Naive B cell (primary cell): ENCODE measurements around the gene ZC3H7B. TPM values are rescaled to one million over a fixed set of nuclear protein-coding genes. Genes with fewer than 3 reads are reported as not detected.
A peak's percentile ranks its signal among the peaks of the same experiment; 100 is the strongest.

Source experiments
- ATAC-seq, 2 donors: fragments of 150-1000 bp; cut with Tn5 transposase; 2 replicates each; pipeline ENCODE4 v1.10.0; 2021; ENCODE audit warnings: low read depth in 2 of 2, mild to moderate bottlenecking in 2 of 2, moderate library complexity in 2 of 2
- DNase-seq: peaks from one replicate; pipeline ENCODE4 v3.0.0; 2022
- H3K27ac Mint-ChIP-seq, 6 donors: one replicate each; pipeline ENCODE4 v1.8.0; 2020 to 2022; ENCODE audit warnings: mild to moderate bottlenecking in 6 of 6, mixed read lengths in 6 of 6, moderate library complexity in 5 of 6, inconsistent platforms in 2 of 6
- H3K27me3 Mint-ChIP-seq, 3 donors: one replicate each; pipeline ENCODE4 v1.8.0; 2021 to 2022; ENCODE audit warnings: mixed read lengths in 3 of 3, mild to moderate bottlenecking in 1 of 3
- H3K36me3 Mint-ChIP-seq, 2 donors: one replicate each; pipeline ENCODE4 v1.8.0; 2020 to 2022; ENCODE audit warnings: mixed read lengths in 2 of 2, inconsistent platforms in 1 of 2, mild to moderate bottlenecking in 1 of 2
- H3K4me1 Mint-ChIP-seq, 3 donors: one replicate each; pipeline ENCODE4 v1.8.0; 2020 to 2022; ENCODE audit warnings: mixed read lengths in 3 of 3, inconsistent platforms in 1 of 3, mild to moderate bottlenecking in 1 of 3, moderate library complexity in 1 of 3
- H3K4me3 Mint-ChIP-seq, 8 donors: one replicate each; pipeline ENCODE4 v1.8.0; 2020 to 2022; ENCODE audit warnings: mild to moderate bottlenecking in 8 of 8, mixed read lengths in 8 of 8, moderate library complexity in 8 of 8, inconsistent platforms in 2 of 8
- H3K9me3 Mint-ChIP-seq, 7 donors: one replicate each; pipeline ENCODE4 v1.8.0; 2020 to 2022; ENCODE audit warnings: mixed read lengths in 7 of 7, mild to moderate bottlenecking in 5 of 7, inconsistent platforms in 2 of 7, moderate library complexity in 1 of 7
- polyA plus RNA-seq, 6 donors: library from polyadenylated mRNA; unstranded; fragments of 300-500 nt; fragmentation: Illumina TruSeq; gene quantifications; one replicate each; pipeline ENCODE4 v1.2.3, GENCODE V29; 2021; ENCODE audit warnings: low read depth in 6 of 6

ZC3H7B gene
- polyA plus RNA-seq, 6 donors from 2014 or later: 1.1 to 2.5 (median 1.8) TPM; not detected in 1

- no peaks in the 10 kb centered on the region for H3K4me1 Mint-ChIP-seq
- DNase-seq: no peak
- H3K27ac Mint-ChIP-seq: peak overlapping the region in 1 of 6 donors; percentile 9
- ATAC-seq: no peak
- peaks cover 15 to 17% of the 10 kb centered on the region in 2 donors for H3K36me3 Mint-ChIP-seq
- H3K9me3 Mint-ChIP-seq: no peaks in the 10 kb centered on the region
- no peaks in the 10 kb centered on the region for H3K27me3 Mint-ChIP-seq
- H3K4me3 Mint-ChIP-seq: no peak overlapping the region
These were observed 29.5 kb upstream of the ZC3H7B start for GRCh38 chr22:41271787-41272186.

- DNase-seq (no peak), ATAC-seq (no peak)
- Mint-ChIP-seq H3K4me3 (no peak overlapping the region), H3K27ac (peak overlapping the region in 1 of 6 donors; percentile 15), H3K27me3 (no peaks in the 10 kb centered on the region), H3K9me3 (no peaks in the 10 kb centered on the region), H3K4me1 (peaks cover 0 to 4% (median 4%) of the 10 kb centered on the region in 3 donors), H3K36me3 (peaks cover 21 to 23% of the 10 kb centered on the region in 2 donors)
These were observed 28.2 kb upstream of the ZC3H7B start for GRCh38 chr22:41273128-41273527.

- Mint-ChIP-seq H3K27me3 (no peaks in the 10 kb centered on the region), H3K27ac (no peak overlapping the region), H3K4me3 (no peak overlapping the region), H3K9me3 (no peaks in the 10 kb centered on the region), H3K36me3 (peaks cover 21 to 27% of the 10 kb centered on the region in 2 donors), H3K4me1 (peaks cover 0 to 5% (median 4%) of the 10 kb centered on the region in 3 donors)
- ATAC-seq: no peak
- no peak for DNase-seq
These were observed 26.5 kb upstream of the ZC3H7B start for GRCh38 chr22:41274856-41275255.

GRCh38 chr22:41280065-41280464 is 21.3 kb upstream of the ZC3H7B start:
- DNase-seq (no peak), ATAC-seq (no peak)
- Mint-ChIP-seq H3K36me3 (peaks cover 19 to 20% of the 10 kb centered on the region in 2 donors), H3K9me3 (no peaks in the 10 kb centered on the region), H3K4me3 (no peak overlapping the region), H3K27me3 (no peaks in the 10 kb centered on the region), H3K4me1 (peaks cover 0 to 21% (median 14%) of the 10 kb centered on the region in 3 donors), H3K27ac (no peak overlapping the region)

GRCh38 chr22:41280854-41281253 is 20.5 kb upstream of the ZC3H7B start:
- H3K36me3 Mint-ChIP-seq: peaks cover 18 to 19% of the 10 kb centered on the region in 2 donors
- no peaks in the 10 kb centered on the region for H3K9me3 Mint-ChIP-seq
- peak overlapping the region in 2 of 6 donors; percentile 77 to 91 for H3K27ac Mint-ChIP-seq
- peak overlapping the region in 1 of 8 donors; percentile 30 for H3K4me3 Mint-ChIP-seq
- H3K4me1 Mint-ChIP-seq: peaks cover 0 to 23% (median 18%) of the 10 kb centered on the region in 3 donors
- ATAC-seq (no peak), DNase-seq (no peak)
- H3K27me3 Mint-ChIP-seq: no peaks in the 10 kb centered on the region

GRCh38 chr22:41284465-41284864 is 16.9 kb upstream of the ZC3H7B start:
- H3K27ac Mint-ChIP-seq: peak overlapping the region in 1 of 6 donors; percentile 99
- peak overlapping the region; percentile 15 to 99 (median 92) for H3K4me3 Mint-ChIP-seq
- no peaks in the 10 kb centered on the region for H3K27me3 Mint-ChIP-seq
- H3K9me3 Mint-ChIP-seq: no peaks in the 10 kb centered on the region
- peaks cover 5 to 36% (median 22%) of the 10 kb centered on the region in 3 donors for H3K4me1 Mint-ChIP-seq
- ATAC-seq (no peak), DNase-seq (no peak)
- peaks cover 4 to 7% of the 10 kb centered on the region in 2 donors for H3K36me3 Mint-ChIP-seq

- H3K4me1 Mint-ChIP-seq: peaks cover 5 to 33% (median 22%) of the 10 kb centered on the region in 3 donors
- no peaks in the 10 kb centered on the region for H3K27me3 Mint-ChIP-seq
- H3K4me3 Mint-ChIP-seq: peak overlapping the region; percentile 81 to 99 (median 94)
- DNase-seq: peak; percentile 37
- peak in 1 of 2 donors; percentile 2 for ATAC-seq
- peaks cover 4 to 7% of the 10 kb centered on the region in 2 donors for H3K36me3 Mint-ChIP-seq
- peak overlapping the region in 5 of 6 donors; percentile 86 to 100 (median 99) for H3K27ac Mint-ChIP-seq
- no peaks in the 10 kb centered on the region for H3K9me3 Mint-ChIP-seq
These were observed 15.9 kb upstream of the ZC3H7B start for GRCh38 chr22:41285441-41285819.

GRCh38 chr22:41285820-41286638 is 15.3 kb upstream of the ZC3H7B start, which contains the start of gene RANGAP1:
Gene RANGAP1, minus strand, starts transcription at chr22:41286187. Its CDS starts 5,143 bp downstream, at chr22:41281044.
- Mint-ChIP-seq H3K27me3 (no peaks in the 10 kb centered on the region), H3K9me3 (no peaks in the 10 kb centered on the region), H3K4me3 (peak within 1 kb of the TSS; percentile 81 to 99 (median 94)), H3K27ac (peak within 1 kb of the TSS; percentile 99 to 100 (median 99)), H3K4me1 (peaks cover 5 to 33% (median 22%) of the 10 kb centered on the region in 3 donors), H3K36me3 (peaks cover 4 to 7% of the 10 kb centered on the region in 2 donors)
- ATAC-seq (peak; percentile 87 to 88), DNase-seq (peak; percentile 99)

- peak; percentile 81 for DNase-seq
- peak; percentile 58 to 64 for ATAC-seq
- Mint-ChIP-seq H3K27ac (peak overlapping the region; percentile 99 to 100 (median 99)), H3K4me3 (peak overlapping the region; percentile 81 to 99 (median 94)), H3K27me3 (no peaks in the 10 kb centered on the region), H3K36me3 (peaks cover 4 to 7% of the 10 kb centered on the region in 2 donors), H3K9me3 (no peaks in the 10 kb centered on the region), H3K4me1 (peaks cover 5 to 33% (median 22%) of the 10 kb centered on the region in 3 donors)
These were observed 14.7 kb upstream of the ZC3H7B start for GRCh38 chr22:41286639-41287091.

GRCh38 chr22:41288245-41288946 is 12.9 kb upstream of the ZC3H7B start:
- Mint-ChIP-seq H3K27ac (peak overlapping the region in 5 of 6 donors; percentile 9 to 99 (median 88)), H3K4me1 (peaks cover 5 to 31% (median 17%) of the 10 kb centered on the region in 3 donors), H3K36me3 (peaks cover 3 to 4% of the 10 kb centered on the region in 2 donors), H3K9me3 (no peaks in the 10 kb centered on the region), H3K4me3 (peak overlapping the region in 6 of 8 donors; percentile 22 to 73 (median 62)), H3K27me3 (no peaks in the 10 kb centered on the region)
- DNase-seq (no peak), ATAC-seq (no peak)

- H3K27ac Mint-ChIP-seq: peak overlapping the region in 5 of 6 donors; percentile 40 to 73 (median 70)
- H3K4me1 Mint-ChIP-seq: peaks cover 5 to 22% (median 14%) of the 10 kb centered on the region in 3 donors
- H3K4me3 Mint-ChIP-seq: peak overlapping the region in 2 of 8 donors; percentile 24 to 67
- H3K27me3 Mint-ChIP-seq: no peaks in the 10 kb centered on the region
- no peaks in the 10 kb centered on the region for H3K9me3 Mint-ChIP-seq
- H3K36me3 Mint-ChIP-seq: no peaks in the 10 kb centered on the region
- no peak for ATAC-seq
- DNase-seq: no peak
These were observed 11.7 kb upstream of the ZC3H7B start for GRCh38 chr22:41289671-41290070.

GRCh38 chr22:41290262-41291221 is 10.8 kb upstream of the ZC3H7B start:
- Mint-ChIP-seq H3K36me3 (no peaks in the 10 kb centered on the region), H3K27me3 (no peaks in the 10 kb centered on the region), H3K27ac (peak overlapping the region in 2 of 6 donors; percentile 21 to 56), H3K9me3 (no peaks in the 10 kb centered on the region), H3K4me1 (peaks cover 5 to 16% (median 8%) of the 10 kb centered on the region in 3 donors), H3K4me3 (no peak overlapping the region)
- DNase-seq: no peak
- ATAC-seq: no peak
